NOMO-1 treated with dmso at 0.1 percent for 144 hours (cell line): ENCODE data around the gene MRI1.
"Not testable (repeated sequence)": the region's sequence is repeated elsewhere in the genome, so short reads cannot be mapped to it uniquely, and the experiment has no call there.

ENCODE experiments used
- DNase-seq: peaks from one replicate; lab custom pipeline; 2025; ENCODE audit not compliant: unreplicated experiment; lab: John Stamatoyannopoulos, UW

Gene MRI1

GRCh38 chr19:13764101-13764807, at the start of gene MRI1:
TSS of gene MRI1 (plus strand) at chr19:13764522. CDS start at chr19:13764589, 67 bp downstream.
- peak; percentile 26 for DNase-seq

- DNase-seq: no peak
These were observed 47.1 kb upstream of the MRI1 start for GRCh38 chr19:13717194-13717643.

GRCh38 chr19:13718733-13719132, 45.6 kb upstream of the MRI1 start:
- no peak for DNase-seq

- DNase-seq: no peak
These were observed 42.2 kb upstream of the MRI1 start for GRCh38 chr19:13722146-13722545.

- DNase-seq: no peak
These were observed 41.1 kb upstream of the MRI1 start for GRCh38 chr19:13723206-13723605.

- DNase-seq: no peak
These were observed 38.0 kb upstream of the MRI1 start for GRCh38 chr19:13726323-13726722.

- no peak for DNase-seq
These were observed 36.5 kb upstream of the MRI1 start for GRCh38 chr19:13727798-13728197.

- peak; percentile 34 for DNase-seq
These were observed 34.5 kb upstream of the MRI1 start for GRCh38 chr19:13729859-13730258.

GRCh38 chr19:13731147-13731964, 33.0 kb upstream of the MRI1 start:
- peak; percentile 86 for DNase-seq

GRCh38 chr19:13732337-13732736, 32.0 kb upstream of the MRI1 start:
- DNase-seq: no peak

- no peak for DNase-seq
These were observed 29.6 kb upstream of the MRI1 start for GRCh38 chr19:13734751-13735150.

GRCh38 chr19:13738073-13738472, 26.2 kb upstream of the MRI1 start:
- no peak for DNase-seq

- DNase-seq: no peak
These were observed 22.4 kb upstream of the MRI1 start for GRCh38 chr19:13741893-13742292.

GRCh38 chr19:13742756-13743155, 21.6 kb upstream of the MRI1 start:
- DNase-seq: no peak

GRCh38 chr19:13744174-13744573, 20.1 kb upstream of the MRI1 start:
- no peak for DNase-seq

GRCh38 chr19:13747098-13747453, 17.2 kb upstream of the MRI1 start:
- no peak for DNase-seq

GRCh38 chr19:13748169-13748828, 16.0 kb upstream of the MRI1 start:
- no peak for DNase-seq

GRCh38 chr19:13751436-13751835, 12.9 kb upstream of the MRI1 start:
- no peak for DNase-seq

- not testable (repeated sequence) for DNase-seq
These were observed 10.7 kb upstream of the MRI1 start for GRCh38 chr19:13753622-13754021.

GRCh38 chr19:13756210-13756609, 8.1 kb upstream of the MRI1 start:
- no peak for DNase-seq

GRCh38 chr19:13757805-13758772, 6.2 kb upstream of the MRI1 start:
- no peak for DNase-seq
